Right ventricle myocardium superior (tissue), 1 donor: Measurements from ENCODE around the gene POLR1A. TPM values are rescaled to one million over a fixed set of nuclear protein-coding genes. Genes with fewer than 3 reads are reported as not detected.

Experiments
- ATAC-seq: fragments of 200-7000 bp; cut with Tn5 transposase; one replicate; pipeline ENCODE4 v1.9.1; 2020; ENCODE audit warnings: mild to moderate bottlenecking; ENCODE audit not compliant: poor library complexity
- DNase-seq: peaks from one replicate; pipeline ENCODE4 v3.0.0-alpha.2; 2020
- intact Hi-C: fragments of 100-400 bp; cut with DNase I; formaldehyde crosslinking; loops from one replicate; pipeline ENCODE4 v1.11.2; 2022
- total RNA-seq: library from RNA; stranded (reverse); fragmentation: NEBNext Ultra II Directional; extraction: Animal tissue kit (Norgen Biotek cat#: 25700); gene quantifications from one replicate; pipeline ENCODE4 v1.2.1, GENCODE V29; 2021
- donor health status: DM: no; HTN: yes; CAD: no; lungs with severe emphysema.

The POLR1A gene
- total RNA-seq, 1 donor from 2014 or later, result 13.4 TPM

GRCh38 chr2:86102157-86102556, 3.5 kb downstream of the POLR1A start:
- intact Hi-C loops, result no loop called here
- DNase-seq, result no peak
- ATAC-seq, result no peak

- DNase-seq (no peak), ATAC-seq (no peak)
- intact Hi-C loops, result no loop called here
Measured at GRCh38 chr2:86097913-86098312, 7.8 kb downstream of the POLR1A start.

- no peak for DNase-seq
- intact Hi-C loops, result no loop called here
- ATAC-seq, result no peak
Measured at GRCh38 chr2:86097114-86097896, 8.4 kb downstream of the POLR1A start.

- intact Hi-C loops, result no loop called here
- ATAC-seq (no peak), DNase-seq (no peak)
Measured at GRCh38 chr2:86094229-86094628, 11.5 kb downstream of the POLR1A start.

- DNase-seq, result no peak
- ATAC-seq, result no peak
- intact Hi-C loops, result no loop called here
Measured at GRCh38 chr2:86087936-86088850, 17.5 kb downstream of the POLR1A start.

GRCh38 chr2:86082756-86083155, 22.9 kb downstream of the POLR1A start:
- ATAC-seq (no peak), DNase-seq (no peak)
- intact Hi-C loops, result loop anchor here (5.0 kb wide), 1 partner anchor 195 kb away; the partner anchor contains the start of gene ST3GAL5

GRCh38 chr2:86081724-86082123, 24.0 kb downstream of the POLR1A start:
- ATAC-seq, result no peak
- intact Hi-C loops, result loop anchor here (5.0 kb wide), 1 partner anchor 194 kb away; the partner anchor contains the start of gene ST3GAL5
- DNase-seq, result no peak

- intact Hi-C loops, result loop anchor here (2.0 to 10.0 kb wide), 3 partner anchors 193 to 355 kb away; partner anchors contain the start of gene ST3GAL5
- peak; percentile 92 for ATAC-seq
- DNase-seq, result peak; percentile 89
Measured at GRCh38 chr2:86079981-86080911, 25.4 kb downstream of the POLR1A start.

GRCh38 chr2:86078774-86079545, 26.7 kb downstream of the POLR1A start:
- intact Hi-C loops, result loop anchor here (2.0 to 10.0 kb wide), 2 partner anchors 252 to 354 kb away; no protein-coding TSS in a partner anchor
- ATAC-seq, result peak; percentile 85
- no peak for DNase-seq

GRCh38 chr2:86075886-86076285, 29.8 kb downstream of the POLR1A start:
- intact Hi-C loops, result loop anchor here (10.0 kb wide), 1 partner anchor 351 kb away; no protein-coding TSS in a partner anchor

GRCh38 chr2:86074811-86075210, 30.9 kb downstream of the POLR1A start:
- intact Hi-C loops, result loop anchor here (10.0 kb wide), 1 partner anchor 350 kb away; no protein-coding TSS in a partner anchor
- no peak for DNase-seq
- ATAC-seq, result no peak

More at GRCh38 chr2:86075886-86076285, 29.8 kb downstream of the POLR1A start:
- no peak for ATAC-seq
- DNase-seq, result no peak

GRCh38 chr2:86074256-86074655, 31.4 kb downstream of the POLR1A start:
- DNase-seq (no peak), ATAC-seq (no peak)
- intact Hi-C loops, result loop anchor here (10.0 kb wide), 1 partner anchor 349 kb away; no protein-coding TSS in a partner anchor

GRCh38 chr2:86073225-86073624, 32.5 kb downstream of the POLR1A start:
- intact Hi-C loops, result loop anchor here (10.0 kb wide), 1 partner anchor 348 kb away; no protein-coding TSS in a partner anchor
- ATAC-seq (no peak), DNase-seq (no peak)

- intact Hi-C loops, result loop anchor here (10.0 kb wide), 1 partner anchor 348 kb away; no protein-coding TSS in a partner anchor
- peak; percentile 76 for DNase-seq
- ATAC-seq, result peak; percentile 82
Measured at GRCh38 chr2:86072271-86072858, 33.3 kb downstream of the POLR1A start.

- intact Hi-C loops, result loop anchor here (10.0 kb wide), 1 partner anchor 346 kb away; no protein-coding TSS in a partner anchor
- ATAC-seq (no peak), DNase-seq (no peak)
Measured at GRCh38 chr2:86070868-86071267, 34.8 kb downstream of the POLR1A start.

GRCh38 chr2:86069783-86070339, 35.8 kb downstream of the POLR1A start:
- ATAC-seq, result no peak
- no peak for DNase-seq
- intact Hi-C loops, result loop anchor here (10.0 kb wide), 1 partner anchor 345 kb away; no protein-coding TSS in a partner anchor
